Testis (tissue), 3 donors: ENCODE data around the gene PCBP3. TPM values are rescaled to one million over a fixed set of nuclear protein-coding genes. Genes with fewer than 3 reads are reported as not detected.
"Not testable (repeated sequence)": the region's sequence is repeated elsewhere in the genome, so short reads cannot be mapped to it uniquely, and the experiment has no call there.

Experiments used
- DNase-seq: peaks from one replicate; pipeline ENCODE4 v3.0.0-alpha.2; 2019
- H3K27ac ChIP-seq, 2 donors: fragments of 200-600 bp; sonication (generic); one replicate each; pipeline ENCODE4 v1.5.1; 2019
- H3K27me3 ChIP-seq: fragments of 200-600 bp; sonication (generic); one replicate; pipeline ENCODE4 v1.5.1; 2019
- H3K36me3 ChIP-seq: fragments of 200-600 bp; sonication (generic); one replicate; pipeline ENCODE4 v1.5.1; 2017; ENCODE audit warnings: low read depth; ENCODE audit errors: missing control alignments
- H3K4me1 ChIP-seq: fragments of 200-600 bp; sonication (generic); one replicate; pipeline ENCODE4 v1.5.1; 2019
- H3K4me3 ChIP-seq, 2 donors: fragments of 200-600 bp; sonication (generic); one replicate each; pipeline ENCODE4 v1.5.1; 2017 to 2019
- H3K9me3 ChIP-seq: fragments of 200-600 bp; sonication (generic); one replicate; pipeline ENCODE4 v1.5.1; 2017
- POLR2A ChIP-seq: fragments of 450-650 bp; IDR thresholded peaks from one replicate; pipeline ENCODE4 v1.6.1; 2017; ENCODE audit warnings: antibody characterized with exemption, mild to moderate bottlenecking, moderate library complexity
- WGBS, 2 donors: methylation state at CpG; one replicate each; pipeline ENCODE4 v1.1.5; 2018; 5-methylcytosine and 5-hydroxymethylcytosine counted together
- intact Hi-C: fragments of 100-400 bp; cut with DNase I; formaldehyde crosslinking; loops from one replicate; pipeline ENCODE4 v1.15.1; 2023; ENCODE audit warnings: low total_unique reads
- polyA plus RNA-seq: library from polyadenylated mRNA; stranded (reverse); fragments of 350-450 nt; fragmentation: Illumina TruSeq; extraction: RNeasy Lipid Tissue Mini Kit (QIAGEN cat#74804); gene quantifications from one replicate; pipeline ENCODE4 v1.2.3, GENCODE V29; 2014; ENCODE audit warnings: low read depth, low replicate concordance; ENCODE audit not compliant: insufficient read depth
- total RNA-seq, 2 donors: library from RNA; depleted of rRNA; stranded (reverse); fragments of >200 nt; gene quantifications; one replicate each; pipeline ENCODE4 v1.2.3, GENCODE V29; 2016
- TF ChIP-seq, protein P1 (sequence below), 3 experiments: fragments of 450-650 bp in 2 of 3; fragments of 200-600 bp in 1 of 3; sonication (generic) in 1 of 3; IDR thresholded peaks; one replicate each; pipeline ENCODE4 v1.5.1; 2016 to 2019; ENCODE audit warnings: antibody characterized with exemption in 3 of 3, mild to moderate bottlenecking in 2 of 3, moderate library complexity in 1 of 3

Gene PCBP3
- total and polyA plus RNA-seq, 3 donors from 2014 or later = 35.7 to 58.3 (median 38.0) TPM

DNA sequence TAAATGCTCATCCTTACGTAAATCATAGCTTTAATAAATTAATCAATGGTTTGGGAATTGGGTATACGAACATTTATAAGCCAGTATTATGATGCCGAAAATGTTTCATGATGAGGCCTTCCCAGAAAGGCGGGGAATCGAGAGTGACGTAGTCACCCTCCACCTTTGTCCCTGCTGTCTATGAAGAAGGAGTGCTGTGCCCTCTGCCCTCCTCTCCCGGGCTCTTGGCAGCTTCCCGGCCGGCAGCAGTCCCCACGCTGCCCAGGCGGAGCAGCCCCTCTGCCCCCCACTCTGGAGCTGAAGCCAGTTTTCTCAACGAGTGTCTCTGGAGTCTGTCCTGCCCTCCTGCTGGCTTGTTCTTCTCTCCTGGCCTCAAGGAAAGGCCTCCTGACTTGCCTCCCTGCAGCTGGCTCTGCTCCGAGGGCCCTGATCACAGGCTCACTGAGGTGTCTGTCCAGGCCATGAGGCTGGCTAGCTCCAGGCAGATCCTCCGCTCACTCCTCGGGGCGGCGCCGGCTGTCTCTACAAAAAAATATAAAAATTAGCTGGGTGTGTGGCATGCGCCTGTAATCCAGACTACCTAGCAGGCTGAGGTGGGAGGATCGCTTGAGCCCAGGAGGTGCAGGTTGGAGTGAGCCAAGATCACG is 187.3 kb downstream of the PCBP3 start:
- H3K4me1 ChIP-seq = no peaks in the 10 kb centered on the region
- no peak overlapping the region for H3K27ac ChIP-seq
- H3K9me3 ChIP-seq = no peaks in the 10 kb centered on the region
- H3K27me3 ChIP-seq = no peaks in the 10 kb centered on the region
- DNase-seq = peak; percentile 6
- H3K36me3 ChIP-seq = no peaks in the 10 kb centered on the region
- TF ChIP-seq, protein P1, sequence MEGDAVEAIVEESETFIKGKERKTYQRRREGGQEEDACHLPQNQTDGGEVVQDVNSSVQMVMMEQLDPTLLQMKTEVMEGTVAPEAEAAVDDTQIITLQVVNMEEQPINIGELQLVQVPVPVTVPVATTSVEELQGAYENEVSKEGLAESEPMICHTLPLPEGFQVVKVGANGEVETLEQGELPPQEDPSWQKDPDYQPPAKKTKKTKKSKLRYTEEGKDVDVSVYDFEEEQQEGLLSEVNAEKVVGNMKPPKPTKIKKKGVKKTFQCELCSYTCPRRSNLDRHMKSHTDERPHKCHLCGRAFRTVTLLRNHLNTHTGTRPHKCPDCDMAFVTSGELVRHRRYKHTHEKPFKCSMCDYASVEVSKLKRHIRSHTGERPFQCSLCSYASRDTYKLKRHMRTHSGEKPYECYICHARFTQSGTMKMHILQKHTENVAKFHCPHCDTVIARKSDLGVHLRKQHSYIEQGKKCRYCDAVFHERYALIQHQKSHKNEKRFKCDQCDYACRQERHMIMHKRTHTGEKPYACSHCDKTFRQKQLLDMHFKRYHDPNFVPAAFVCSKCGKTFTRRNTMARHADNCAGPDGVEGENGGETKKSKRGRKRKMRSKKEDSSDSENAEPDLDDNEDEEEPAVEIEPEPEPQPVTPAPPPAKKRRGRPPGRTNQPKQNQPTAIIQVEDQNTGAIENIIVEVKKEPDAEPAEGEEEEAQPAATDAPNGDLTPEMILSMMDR (IDR thresholded peaks at IDR 0.05) = no peak
- TF ChIP-seq POLR2A = no peak
- WGBS, 2 donors = 89 to 93% methylated on average over 20 to 21 of the region's 21 CpGs
- H3K4me3 ChIP-seq = no peak overlapping the region
- intact Hi-C loops = no loop called here

DNA sequence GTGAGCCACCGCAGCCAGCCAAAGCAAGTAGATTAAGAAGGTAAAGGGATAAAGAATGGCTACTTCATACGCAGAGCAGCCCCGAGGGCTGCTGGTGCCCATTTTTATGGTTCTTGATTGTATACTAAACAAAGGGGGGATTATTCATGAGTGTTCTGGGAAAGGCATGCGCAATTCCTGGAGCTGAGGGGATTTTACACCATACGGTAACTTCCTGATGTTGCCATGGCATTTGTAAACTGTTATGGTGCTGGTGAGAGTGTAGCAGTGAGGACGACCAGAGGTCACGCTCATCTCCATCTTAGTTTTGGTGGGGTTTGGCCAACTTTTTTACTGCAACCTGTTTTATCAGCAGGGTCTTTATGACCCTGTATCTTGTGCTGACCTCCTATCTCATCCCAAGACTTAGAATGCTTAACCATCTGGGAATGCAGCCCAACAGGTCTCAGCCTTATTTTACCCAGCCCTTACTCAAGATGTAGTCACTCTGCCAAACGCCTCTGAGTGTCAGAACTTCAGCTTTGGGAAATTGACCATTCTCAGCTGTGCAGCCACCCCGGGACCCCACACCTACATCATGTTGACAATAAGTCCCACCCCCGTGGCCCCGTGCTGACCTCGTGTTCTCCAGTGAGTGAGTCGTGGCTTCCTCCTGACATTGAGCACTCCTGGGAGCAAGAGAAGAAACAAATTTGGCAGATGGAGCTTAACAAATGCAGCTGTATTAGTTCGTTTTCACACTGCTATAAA is 188.6 kb downstream of the PCBP3 start:
- Histone ChIP-seq H3K4me3 (no peak overlapping the region), H3K4me1 (no peaks in the 10 kb centered on the region), H3K27me3 (no peaks in the 10 kb centered on the region), H3K9me3 (no peaks in the 10 kb centered on the region), H3K27ac (no peak overlapping the region), H3K36me3 (no peaks in the 10 kb centered on the region)
- WGBS, 2 donors = 71 to 79% methylated on average over 14 of the region's 14 CpGs
- TF ChIP-seq POLR2A = no peak
- TF ChIP-seq, protein P1 (IDR thresholded peaks at IDR 0.05) = no peak
- DNase-seq = peak; percentile 13
- intact Hi-C loops = no loop called here

DNA sequence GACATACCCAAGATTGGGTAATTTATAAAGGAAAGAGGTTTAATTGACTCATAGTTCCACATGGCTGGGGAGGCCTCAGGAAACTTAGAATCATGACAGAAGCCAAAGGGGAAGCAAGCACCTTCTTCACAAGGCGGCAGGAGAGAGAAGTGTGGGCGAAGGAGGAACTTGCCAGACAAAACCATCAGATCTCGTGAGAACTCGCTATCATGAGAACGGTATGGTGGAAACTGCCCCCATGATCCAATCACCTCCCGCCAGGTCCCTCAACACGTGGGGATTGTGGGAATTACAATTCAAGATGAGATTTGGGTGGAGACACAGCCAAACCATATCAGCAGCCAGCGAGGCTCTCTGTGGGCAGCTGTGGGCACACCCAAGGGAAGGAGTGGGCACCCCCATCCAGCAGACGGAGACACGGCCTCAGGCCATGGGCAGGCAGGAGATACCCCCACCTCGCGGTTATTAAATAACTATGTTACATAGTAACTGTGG is 189.3 kb downstream of the PCBP3 start:
- WGBS, 2 donors = 85 to 90% methylated on average over 10 to 12 of the region's 12 CpGs
- intact Hi-C loops, H3K27ac ChIP-seq: not testable (repeated sequence)

DNA sequence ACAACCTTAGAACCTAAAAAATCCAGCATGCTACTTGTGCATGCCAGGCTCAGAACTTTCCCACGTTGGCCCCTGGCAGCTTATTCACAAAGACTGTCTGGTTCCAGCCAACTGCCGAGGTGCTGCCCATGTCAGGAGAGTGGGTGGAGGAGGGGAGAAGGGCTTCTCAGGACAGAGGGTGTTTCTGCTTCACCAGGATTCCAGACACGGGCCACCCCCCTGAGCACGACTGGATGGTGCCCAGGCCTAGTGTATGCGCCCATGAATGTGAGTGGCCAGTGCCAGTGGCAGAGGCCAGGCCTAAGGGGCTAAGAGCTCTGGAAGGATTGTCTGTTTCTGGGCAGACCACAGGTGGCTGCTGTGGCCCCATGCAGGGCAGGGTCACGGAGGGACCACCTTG is 189.9 kb downstream of the PCBP3 start:
- DNase-seq = peak; percentile 4
- no peaks in the 10 kb centered on the region for H3K36me3 ChIP-seq
- TF ChIP-seq, protein P1 (IDR thresholded peaks at IDR 0.05) = no peak
- no peak for TF ChIP-seq POLR2A

More for the DNA sequence above, 189.3 kb downstream of the PCBP3 start:
- not testable (repeated sequence) for H3K4me3 ChIP-seq, H3K36me3 ChIP-seq, H3K4me1 ChIP-seq, H3K27me3 ChIP-seq, H3K9me3 ChIP-seq
- DNase-seq = peak; percentile 9

DNA sequence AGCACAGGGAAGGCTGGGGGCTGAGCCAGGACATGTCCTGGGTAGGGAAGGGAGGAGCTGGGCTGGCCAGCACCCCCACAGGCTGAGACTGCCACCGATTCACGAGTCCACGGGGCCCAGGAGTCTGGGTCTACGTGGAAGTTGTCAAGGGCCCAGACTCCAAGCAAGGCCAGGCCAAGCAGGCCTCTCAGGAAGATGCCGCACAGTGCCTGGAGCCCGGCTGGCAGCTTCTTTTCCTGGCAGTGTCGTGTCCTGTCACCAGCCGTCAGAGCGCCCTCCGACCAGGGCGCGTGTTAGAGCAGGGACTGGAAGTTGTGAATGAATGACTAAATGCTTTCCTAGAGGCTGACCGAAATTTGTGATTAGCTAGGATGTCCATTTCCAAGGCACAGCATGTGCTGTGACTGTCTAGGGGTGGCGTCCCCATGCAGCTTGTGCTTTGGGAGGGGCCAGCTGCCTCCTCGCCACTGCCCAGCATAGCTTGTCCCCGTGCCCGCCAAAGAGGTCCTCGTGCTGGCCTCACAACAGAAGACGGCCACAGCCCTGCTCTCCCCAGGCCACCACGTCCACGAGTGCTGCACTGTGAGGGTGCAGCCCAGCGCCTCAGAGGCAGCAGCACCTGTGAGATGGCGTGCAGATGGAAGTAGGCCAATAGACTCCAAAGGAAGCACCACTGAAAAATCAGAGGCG is 190.6 kb downstream of the PCBP3 start:
- DNase-seq = peak; percentile 10
- no peaks in the 10 kb centered on the region for H3K36me3 ChIP-seq
- H3K27me3 ChIP-seq = no peaks in the 10 kb centered on the region
- H3K4me1 ChIP-seq = no peaks in the 10 kb centered on the region
- intact Hi-C loops = no loop called here
- no peaks in the 10 kb centered on the region for H3K9me3 ChIP-seq
- H3K27ac ChIP-seq = no peak overlapping the region
- 92 to 97% methylated on average over 10 to 24 of the region's 24 CpGs for WGBS, 2 donors
- H3K4me3 ChIP-seq = no peak overlapping the region
- TF ChIP-seq, protein P1 (IDR thresholded peaks at IDR 0.05) = no peak
- no peak for TF ChIP-seq POLR2A

More for the DNA sequence above, 189.9 kb downstream of the PCBP3 start:
- intact Hi-C loops = no loop called here
- H3K27me3 ChIP-seq = no peaks in the 10 kb centered on the region
- WGBS, 2 donors = 85 to 89% methylated on average over 6 of the region's 6 CpGs
- H3K9me3 ChIP-seq = no peaks in the 10 kb centered on the region
- H3K27ac ChIP-seq = no peak overlapping the region
- no peak overlapping the region for H3K4me3 ChIP-seq
- H3K4me1 ChIP-seq = no peaks in the 10 kb centered on the region
